ENCODE measurements around the gene RPA1. TPM values are rescaled to one million over a fixed set of nuclear protein-coding genes. Genes with fewer than 3 reads are reported as not detected.

Gene RPA1
- total RNA-seq, 1 experiment from 2014 or later, result 198 TPM

DNA sequence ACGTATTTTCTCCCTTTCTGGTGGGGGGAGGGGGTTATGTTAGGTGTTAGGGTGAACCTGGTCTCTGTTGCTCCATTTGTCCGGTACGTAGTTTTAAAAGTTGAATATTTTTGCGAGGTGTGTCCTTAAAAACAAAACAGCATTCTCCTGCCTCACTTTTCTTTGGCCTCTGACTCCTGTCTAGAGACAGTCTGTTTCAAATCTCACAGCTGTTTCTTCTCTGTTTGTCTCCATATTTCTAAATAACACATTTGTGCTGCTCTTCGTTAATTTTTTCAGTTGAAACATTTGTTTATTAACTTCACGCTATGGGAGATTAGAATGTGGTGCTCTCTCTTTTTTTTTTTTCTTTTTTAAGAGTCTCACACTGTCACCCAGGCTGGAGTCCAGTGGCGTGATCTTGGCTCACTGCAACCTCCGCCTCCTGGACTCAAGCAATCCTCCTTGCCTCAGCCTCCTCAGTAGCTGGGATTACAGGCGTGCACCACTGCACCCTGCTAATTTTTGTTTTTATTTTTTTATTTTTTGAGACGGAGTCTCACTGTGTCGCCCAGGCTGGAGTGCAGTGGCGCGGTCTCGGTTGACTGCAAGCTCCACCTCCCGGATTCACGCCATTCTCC lies 31.7 kb downstream of the RPA1 start:
- Histone ChIP-seq H3K9me2 (ENCODE audit: insufficient read depth) (no peaks in the 10 kb centered on the region), H3K4me1 (ENCODE audit: control insufficient read depth in 1 of 2, insufficient read depth in 2 of 2, low read length in 2 of 2) (no peaks in the 10 kb centered on the region), H2AFZ (ENCODE audit: low read depth, low read length, poor library complexity, severe bottlenecking) (no peak overlapping the region), H3K36me3 (ENCODE audit: control insufficient read depth in 1 of 2, insufficient read depth in 2 of 2, low read length in 2 of 2) (peaks cover 7 to 8% of the 10 kb centered on the region in 2 experiments; a peak in 2 of 4 replicates), H3K9me3 (ENCODE audit: control insufficient read depth in 1 of 2, insufficient read depth in 1 of 2, low read depth in 1 of 2, low read length in 2 of 2) (no peaks in the 10 kb centered on the region), H3K4me2 (ENCODE audit: low read length) (no peak overlapping the region), H3K4me3 (replicated peaks in 1 of 2; ENCODE audit: low read depth in 1 of 2, low read length in 2 of 2) (no peak overlapping the region), H3K27me3 (ENCODE audit: insufficient read depth, low read length) (no peaks in the 10 kb centered on the region), H3K27ac (ENCODE audit: low read depth, low read length) (no peak overlapping the region), H4K20me1 (ENCODE audit: insufficient read depth) (peaks cover 3% of the 10 kb centered on the region; the same call in 1 of the 2 replicates), H3K9ac (ENCODE audit: low read length) (no peak overlapping the region), H3K79me2 (ENCODE audit: insufficient read depth, low read length) (peaks cover 20% of the 10 kb centered on the region)
- TF ChIP-seq POLR2AphosphoS5 (IDR thresholded peaks at IDR 0.05; ENCODE audit: low read depth, low read length), result no peak
- ATAC-seq (no peak), DNase-seq (ENCODE audit: low read depth, low spot score) (no peak)
- BruUV-seq (replicated peaks), result no TSS peak
- POLR2A ChIA-PET, result no interaction called here
- CTCF ChIA-PET, result no interaction called here
- intact Hi-C loops (cut with micrococcal nuclease), result loop anchor here (10.0 kb wide), 1 partner anchor 197 kb away; no protein-coding TSS in a partner anchor
- RAD21 ChIA-PET (ENCODE audit: low non-redundant PET in 1 of 2, low total read pairs in 2 of 2, uncharacterized antibody in 2 of 2, unreplicated experiment in 2 of 2), result no interaction called here

DNA sequence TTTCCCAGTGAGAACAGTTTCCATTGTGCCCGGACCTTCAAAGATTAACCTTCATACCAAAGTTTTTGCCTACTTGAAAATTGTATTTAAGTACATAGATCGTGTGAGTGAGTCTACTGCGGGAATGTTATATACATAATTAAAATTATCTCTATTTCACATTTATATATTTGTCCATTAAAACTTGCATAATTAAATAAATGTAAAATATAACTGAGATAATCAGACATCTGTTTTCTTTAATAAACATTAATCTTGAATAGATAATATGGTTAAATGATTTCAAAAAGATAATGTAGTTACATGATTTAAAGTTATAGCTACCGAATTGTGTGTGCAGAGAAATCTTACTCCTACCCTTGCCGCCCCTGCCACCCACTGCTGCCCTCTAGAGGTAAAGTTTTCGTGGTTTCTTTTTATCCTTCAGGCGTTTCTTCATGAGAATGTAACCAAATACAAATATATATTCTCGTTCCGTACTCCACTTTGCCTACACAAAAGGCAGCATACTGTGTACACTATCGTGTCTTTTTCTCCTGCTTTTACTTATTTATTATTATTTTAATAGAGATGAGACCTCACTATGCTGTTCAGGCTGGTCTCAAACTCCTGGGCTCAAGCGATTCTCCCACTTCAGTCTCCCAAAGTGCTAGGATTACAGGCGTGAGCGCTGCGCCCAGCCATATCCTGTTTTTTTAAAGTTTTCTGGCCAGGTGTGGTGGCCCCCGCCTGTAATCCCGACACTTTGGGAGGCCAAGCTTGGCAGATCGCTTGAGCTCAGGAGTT lies 35.6 kb downstream of the RPA1 start:
- RAD21 ChIA-PET (ENCODE audit: low non-redundant PET in 1 of 2, low total read pairs in 2 of 2, uncharacterized antibody in 2 of 2, unreplicated experiment in 2 of 2), result no interaction called here
- H3K9ac ChIP-seq (ENCODE audit: low read length), result no peak overlapping the region
- peaks cover 6 to 25% of the 10 kb centered on the region in 2 experiments; a peak in 3 of 4 replicates for H3K36me3 ChIP-seq (ENCODE audit: control insufficient read depth in 1 of 2, insufficient read depth in 2 of 2, low read length in 2 of 2)
- H3K4me3 ChIP-seq (replicated peaks in 1 of 2; ENCODE audit: low read depth in 1 of 2, low read length in 2 of 2), result no peak overlapping the region
- POLR2A ChIA-PET, result no interaction called here
- intact Hi-C loops (cut with micrococcal nuclease), result loop anchor here (5.0 to 10.0 kb wide), 2 partner anchors 143 to 201 kb away; partner anchors contain the start of gene WDR81
- peak; percentile 4 for DNase-seq (ENCODE audit: low read depth, low spot score)
- no peaks in the 10 kb centered on the region for H4K20me1 ChIP-seq (ENCODE audit: insufficient read depth)
- no peaks in the 10 kb centered on the region for H3K9me2 ChIP-seq (ENCODE audit: insufficient read depth)
- H3K27me3 ChIP-seq (ENCODE audit: insufficient read depth, low read length), result no peaks in the 10 kb centered on the region
- H3K27ac ChIP-seq (ENCODE audit: low read depth, low read length), result no peak overlapping the region
- BruUV-seq (replicated peaks), result no TSS peak
- ATAC-seq, result peak; percentile 78
- H3K4me1 ChIP-seq (ENCODE audit: control insufficient read depth in 1 of 2, insufficient read depth in 2 of 2, low read length in 2 of 2), result no peaks in the 10 kb centered on the region
- peaks cover 29% of the 10 kb centered on the region for H3K79me2 ChIP-seq (ENCODE audit: insufficient read depth, low read length)
- H2AFZ ChIP-seq (ENCODE audit: low read depth, low read length, poor library complexity, severe bottlenecking), result no peak overlapping the region
- no peak for TF ChIP-seq TCF7L2 (IDR thresholded peaks at IDR 0.05; ENCODE audit: borderline replicate concordance, extremely low read depth, insufficient read depth, insufficient read length)
- TF ChIP-seq RAD21 (IDR thresholded peaks at IDR 0.05; ENCODE audit: low read depth), result peak; percentile 67
- TF ChIP-seq CEBPB (IDR thresholded peaks at IDR 0.05; ENCODE audit: low read depth), result no peak
- TF ChIP-seq CBX3 (IDR thresholded peaks at IDR 0.05; ENCODE audit: low read depth), result 0 out of 2 replicates have a peak, but pooled peaks have one; percentile 0
- TF ChIP-seq, protein P1, sequence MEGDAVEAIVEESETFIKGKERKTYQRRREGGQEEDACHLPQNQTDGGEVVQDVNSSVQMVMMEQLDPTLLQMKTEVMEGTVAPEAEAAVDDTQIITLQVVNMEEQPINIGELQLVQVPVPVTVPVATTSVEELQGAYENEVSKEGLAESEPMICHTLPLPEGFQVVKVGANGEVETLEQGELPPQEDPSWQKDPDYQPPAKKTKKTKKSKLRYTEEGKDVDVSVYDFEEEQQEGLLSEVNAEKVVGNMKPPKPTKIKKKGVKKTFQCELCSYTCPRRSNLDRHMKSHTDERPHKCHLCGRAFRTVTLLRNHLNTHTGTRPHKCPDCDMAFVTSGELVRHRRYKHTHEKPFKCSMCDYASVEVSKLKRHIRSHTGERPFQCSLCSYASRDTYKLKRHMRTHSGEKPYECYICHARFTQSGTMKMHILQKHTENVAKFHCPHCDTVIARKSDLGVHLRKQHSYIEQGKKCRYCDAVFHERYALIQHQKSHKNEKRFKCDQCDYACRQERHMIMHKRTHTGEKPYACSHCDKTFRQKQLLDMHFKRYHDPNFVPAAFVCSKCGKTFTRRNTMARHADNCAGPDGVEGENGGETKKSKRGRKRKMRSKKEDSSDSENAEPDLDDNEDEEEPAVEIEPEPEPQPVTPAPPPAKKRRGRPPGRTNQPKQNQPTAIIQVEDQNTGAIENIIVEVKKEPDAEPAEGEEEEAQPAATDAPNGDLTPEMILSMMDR (IDR thresholded peaks at IDR 0.05 in 2 of 3, conservative IDR thresholded peaks at IDR 0.05 in 1 of 3; ENCODE audit: borderline replicate concordance in 1 of 3, insufficient read depth in 1 of 3, low read depth in 2 of 3, low read length in 2 of 3), result peak; percentile 64 to 74 (median 67); a peak in 5 of 6 replicates
- TF ChIP-seq, protein P2, sequence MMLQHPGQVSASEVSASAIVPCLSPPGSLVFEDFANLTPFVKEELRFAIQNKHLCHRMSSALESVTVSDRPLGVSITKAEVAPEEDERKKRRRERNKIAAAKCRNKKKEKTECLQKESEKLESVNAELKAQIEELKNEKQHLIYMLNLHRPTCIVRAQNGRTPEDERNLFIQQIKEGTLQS (IDR thresholded peaks at IDR 0.05), result no peak
- no peak for TF ChIP-seq SP1 (IDR thresholded peaks at IDR 0.05; ENCODE audit: low read depth)
- no peak for TF ChIP-seq EZH2 (IDR thresholded peaks at IDR 0.05)
- TF ChIP-seq POLR2A (IDR thresholded peaks at IDR 0.05; ENCODE audit: borderline replicate concordance, extremely low read depth, insufficient read depth, insufficient read length), result no peak
- no peak for TF ChIP-seq SIN3A (IDR thresholded peaks at IDR 0.05; ENCODE audit: low read depth)
- no peaks in the 10 kb centered on the region for H3K9me3 ChIP-seq (ENCODE audit: control insufficient read depth in 1 of 2, insufficient read depth in 1 of 2, low read depth in 1 of 2, low read length in 2 of 2)
- H3K4me2 ChIP-seq (ENCODE audit: low read length), result no peak overlapping the region
- CTCF ChIA-PET, result interaction anchor here (0.5 to 2.9 kb wide), 11 partner anchors 9 to 379 kb away, joined by 3 to 25 read pairs (median 3); partner anchors contain the start of gene RILP
